Astrocyte (in vitro differentiated cells and primary cell): ENCODE results near the gene DNASE1L3. TPM values are rescaled to one million over a fixed set of nuclear protein-coding genes. Genes with fewer than 3 reads are reported as not detected.

Experiments
- DNase-seq: peaks from one replicate; pipeline ENCODE4 v3.0.0-alpha.2; 2010; ENCODE audit warnings: low read depth
- FAIRE-seq: peaks from 2 replicates; lab custom pipeline; 2011; peaks lifted over from hg19 to GRCh38; lab: Jason Lieb, UNC
- H2AFZ ChIP-seq: 2 replicates; pipeline ENCODE4 v1.6.0; 2012; ENCODE audit warnings: low read depth, low read length, inconsistent platforms
- H3K27ac ChIP-seq: 2 replicates; pipeline ENCODE4 v1.5.1; 2011; ENCODE audit warnings: low read depth, low read length, inconsistent platforms
- H3K27me3 ChIP-seq: 2 replicates; pipeline ENCODE4 v1.6.0; 2011; ENCODE audit warnings: low read length, inconsistent platforms; ENCODE audit not compliant: insufficient read depth
- H3K36me3 ChIP-seq: 2 replicates; pipeline ENCODE4 v1.5.1; 2011; ENCODE audit warnings: low read length, inconsistent platforms; ENCODE audit not compliant: insufficient read depth
- H3K4me1 ChIP-seq: 2 replicates; pipeline ENCODE4 v1.5.1; 2011; ENCODE audit warnings: low read length, inconsistent platforms; ENCODE audit not compliant: insufficient read depth
- H3K4me2 ChIP-seq: 2 replicates; pipeline ENCODE4 v1.6.0; 2012; ENCODE audit warnings: low read length, inconsistent platforms
- H3K4me3 ChIP-seq: 2 replicates; pipeline ENCODE4 v1.5.1; 2011; ENCODE audit warnings: low read depth, mild to moderate bottlenecking, low read length, inconsistent platforms; ENCODE audit not compliant: insufficient read depth
- H3K79me2 ChIP-seq: 2 replicates; pipeline ENCODE4 v1.6.0; 2012; ENCODE audit warnings: mild to moderate bottlenecking, low read length, inconsistent platforms; ENCODE audit not compliant: insufficient read depth
- H3K9ac ChIP-seq: 2 replicates; pipeline ENCODE4 v1.6.0; 2012; ENCODE audit warnings: mild to moderate bottlenecking, low read length, inconsistent platforms
- H3K9me3 ChIP-seq: 2 replicates; pipeline ENCODE4 v1.5.1; 2012; ENCODE audit warnings: low read depth, mild to moderate bottlenecking, low read length, inconsistent platforms; ENCODE audit not compliant: insufficient read depth
- H4K20me1 ChIP-seq: 2 replicates; pipeline ENCODE4 v1.6.0; 2012; ENCODE audit warnings: low read length, inconsistent platforms; ENCODE audit not compliant: insufficient read depth
- H3K27ac Mint-ChIP-seq: one replicate; pipeline ENCODE4 v1.8.0; 2021; ENCODE audit warnings: mild to moderate bottlenecking, mixed read lengths; ENCODE audit not compliant: unreplicated experiment
- H3K27me3 Mint-ChIP-seq: one replicate; pipeline ENCODE4 v1.8.0; 2021; ENCODE audit warnings: low read depth, mixed read lengths; ENCODE audit not compliant: unreplicated experiment
- H3K36me3 Mint-ChIP-seq: one replicate; pipeline ENCODE4 v1.8.0; 2021; ENCODE audit warnings: low read depth, mixed read lengths; ENCODE audit not compliant: unreplicated experiment
- H3K4me1 Mint-ChIP-seq: one replicate; pipeline ENCODE4 v1.8.0; 2021; ENCODE audit warnings: low read depth, mixed read lengths; ENCODE audit not compliant: unreplicated experiment
- H3K4me3 Mint-ChIP-seq: one replicate; pipeline ENCODE4 v1.8.0; 2021; ENCODE audit warnings: mild to moderate bottlenecking, moderate library complexity, mixed read lengths; ENCODE audit not compliant: unreplicated experiment
- H3K9me3 Mint-ChIP-seq: one replicate; pipeline ENCODE4 v1.8.0; 2021; ENCODE audit warnings: mild to moderate bottlenecking, mixed read lengths; ENCODE audit not compliant: unreplicated experiment
- CTCF ChIP-seq: IDR thresholded peaks from 2 replicates; pipeline ENCODE4 v1.5.1; 2011; ENCODE audit warnings: low read depth, mild to moderate bottlenecking, inconsistent platforms, low read length, moderate library complexity; ENCODE audit not compliant: insufficient read depth
- EZH2 ChIP-seq: IDR thresholded peaks from 2 replicates; pipeline ENCODE4 v1.6.1; 2012; ENCODE audit warnings: mild to moderate bottlenecking, low read length, inconsistent platforms; ENCODE audit not compliant: insufficient read depth
- total RNA-seq: library from RNA; stranded (reverse); gene quantifications from 2 replicates; pipeline ENCODE4 v1.2.1, GENCODE V29; 2021

The DNASE1L3 gene
- total RNA-seq, 1 donor from 2014 or later = not detected

GRCh38 chr3:58215317-58216025 lies 4.7 kb upstream of the DNASE1L3 start:
- TF ChIP-seq CTCF (no peak), EZH2 (no peak)

GRCh38 chr3:58214484-58215316 lies 3.9 kb upstream of the DNASE1L3 start:
- Histone ChIP-seq H3K9me3 (no peaks in the 10 kb centered on the region), H3K4me3 (no peak overlapping the region), H4K20me1 (no peaks in the 10 kb centered on the region), H3K27me3 (peaks cover 15% of the 10 kb centered on the region), H3K27ac (no peak overlapping the region), H3K79me2 (no peaks in the 10 kb centered on the region), H3K9ac (no peak overlapping the region), H3K4me2 (no peak overlapping the region), H3K4me1 (peaks cover 6% of the 10 kb centered on the region), H2AFZ (no peak overlapping the region), H3K36me3 (no peaks in the 10 kb centered on the region)
- Mint-ChIP-seq H3K36me3 (no peaks in the 10 kb centered on the region), H3K27me3 (peaks cover 50% of the 10 kb centered on the region), H3K4me3 (no peak overlapping the region), H3K27ac (no peak overlapping the region), H3K4me1 (peaks cover 7% of the 10 kb centered on the region), H3K9me3 (peaks cover 3% of the 10 kb centered on the region)
- DNase-seq (no peak), FAIRE-seq (no peak)
- TF ChIP-seq EZH2 (no peak), CTCF (no peak)

More at GRCh38 chr3:58215317-58216025, 4.7 kb upstream of the DNASE1L3 start:
- H3K4me1 ChIP-seq = peaks cover 6% of the 10 kb centered on the region
- H3K79me2 ChIP-seq = no peaks in the 10 kb centered on the region
- no peak overlapping the region for H3K27ac ChIP-seq
- H3K36me3 ChIP-seq = no peaks in the 10 kb centered on the region
- DNase-seq (no peak), FAIRE-seq (no peak)
- H3K4me3 ChIP-seq = no peak overlapping the region
- no peak overlapping the region for H3K9ac ChIP-seq
- H3K27ac Mint-ChIP-seq = no peak overlapping the region
- H3K36me3 Mint-ChIP-seq = no peaks in the 10 kb centered on the region
- H3K4me2 ChIP-seq = no peak overlapping the region
- peaks cover 7% of the 10 kb centered on the region for H3K9me3 Mint-ChIP-seq
- H4K20me1 ChIP-seq = no peaks in the 10 kb centered on the region
- H3K4me3 Mint-ChIP-seq = no peak overlapping the region
- no peaks in the 10 kb centered on the region for H3K9me3 ChIP-seq
- peaks cover 15% of the 10 kb centered on the region for H3K27me3 ChIP-seq
- H2AFZ ChIP-seq = no peak overlapping the region
- H3K27me3 Mint-ChIP-seq = peaks cover 48% of the 10 kb centered on the region
- H3K4me1 Mint-ChIP-seq = peaks cover 7% of the 10 kb centered on the region
